Measurements from ENCODE around the gene ANKRD24. TPM values are rescaled to one million over a fixed set of nuclear protein-coding genes. Genes with fewer than 3 reads are reported as not detected.
"Not testable (repeated sequence)": the region's sequence is repeated elsewhere in the genome, so short reads cannot be mapped to it uniquely, and the experiment has no call there.

Gene ANKRD24
- total and polyA plus RNA-seq, 3 donors from 2014 or later, result 16.5 to 21.1 (median 20.4) TPM

DNA sequence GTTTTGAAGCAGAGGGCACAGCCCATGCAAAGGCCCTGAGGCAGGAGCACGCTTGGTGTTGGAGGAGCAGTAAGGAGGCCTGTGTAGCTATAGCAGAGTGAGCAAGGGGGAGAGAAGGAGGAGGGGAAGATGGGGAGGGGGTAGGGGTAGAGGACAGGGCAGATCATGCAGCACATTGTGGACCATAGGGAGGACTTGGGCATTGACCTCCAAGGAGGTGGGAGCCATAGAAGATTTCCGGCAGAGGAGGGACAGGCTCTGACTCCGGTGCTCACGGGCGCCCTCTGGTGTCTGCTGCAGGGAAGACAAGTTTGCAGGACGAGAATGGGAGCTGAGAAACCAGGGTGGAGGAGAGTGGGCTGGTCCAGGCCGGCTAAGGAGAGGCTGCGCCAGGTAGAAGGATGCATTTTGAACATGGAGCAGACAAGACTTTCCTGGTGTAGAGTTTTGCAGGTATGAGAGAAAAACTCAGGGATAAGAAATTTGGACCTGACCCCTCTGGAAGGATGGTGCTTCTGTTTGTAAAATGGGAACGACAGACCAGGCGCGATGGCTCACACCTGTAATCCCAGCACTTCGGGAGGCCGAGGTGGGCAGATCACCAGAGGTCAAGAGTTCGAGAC is 42.8 kb upstream of the ANKRD24 start:
- peak; percentile 85 for DNase-seq
- WGBS, 2 donors, result 28 to 29% methylated on average over 14 of the region's 14 CpGs
- no peak overlapping the region for H3K4me3 ChIP-seq
- no peaks in the 10 kb centered on the region for H3K4me1 ChIP-seq
- no peaks in the 10 kb centered on the region for H3K27me3 ChIP-seq
- intact Hi-C loops (cut with DNase I; ENCODE audit: low total_unique reads), result no loop called here
- H3K36me3 ChIP-seq (ENCODE audit: low read depth, missing control alignments), result no peaks in the 10 kb centered on the region
- H3K9me3 ChIP-seq, result no peaks in the 10 kb centered on the region
- no peak overlapping the region for H3K27ac ChIP-seq
- TF ChIP-seq POLR2A (IDR thresholded peaks at IDR 0.05), result no peak
- TF ChIP-seq, protein P1, sequence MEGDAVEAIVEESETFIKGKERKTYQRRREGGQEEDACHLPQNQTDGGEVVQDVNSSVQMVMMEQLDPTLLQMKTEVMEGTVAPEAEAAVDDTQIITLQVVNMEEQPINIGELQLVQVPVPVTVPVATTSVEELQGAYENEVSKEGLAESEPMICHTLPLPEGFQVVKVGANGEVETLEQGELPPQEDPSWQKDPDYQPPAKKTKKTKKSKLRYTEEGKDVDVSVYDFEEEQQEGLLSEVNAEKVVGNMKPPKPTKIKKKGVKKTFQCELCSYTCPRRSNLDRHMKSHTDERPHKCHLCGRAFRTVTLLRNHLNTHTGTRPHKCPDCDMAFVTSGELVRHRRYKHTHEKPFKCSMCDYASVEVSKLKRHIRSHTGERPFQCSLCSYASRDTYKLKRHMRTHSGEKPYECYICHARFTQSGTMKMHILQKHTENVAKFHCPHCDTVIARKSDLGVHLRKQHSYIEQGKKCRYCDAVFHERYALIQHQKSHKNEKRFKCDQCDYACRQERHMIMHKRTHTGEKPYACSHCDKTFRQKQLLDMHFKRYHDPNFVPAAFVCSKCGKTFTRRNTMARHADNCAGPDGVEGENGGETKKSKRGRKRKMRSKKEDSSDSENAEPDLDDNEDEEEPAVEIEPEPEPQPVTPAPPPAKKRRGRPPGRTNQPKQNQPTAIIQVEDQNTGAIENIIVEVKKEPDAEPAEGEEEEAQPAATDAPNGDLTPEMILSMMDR (IDR thresholded peaks at IDR 0.05), result peak; percentile 36 to 83 (median 71)

DNA sequence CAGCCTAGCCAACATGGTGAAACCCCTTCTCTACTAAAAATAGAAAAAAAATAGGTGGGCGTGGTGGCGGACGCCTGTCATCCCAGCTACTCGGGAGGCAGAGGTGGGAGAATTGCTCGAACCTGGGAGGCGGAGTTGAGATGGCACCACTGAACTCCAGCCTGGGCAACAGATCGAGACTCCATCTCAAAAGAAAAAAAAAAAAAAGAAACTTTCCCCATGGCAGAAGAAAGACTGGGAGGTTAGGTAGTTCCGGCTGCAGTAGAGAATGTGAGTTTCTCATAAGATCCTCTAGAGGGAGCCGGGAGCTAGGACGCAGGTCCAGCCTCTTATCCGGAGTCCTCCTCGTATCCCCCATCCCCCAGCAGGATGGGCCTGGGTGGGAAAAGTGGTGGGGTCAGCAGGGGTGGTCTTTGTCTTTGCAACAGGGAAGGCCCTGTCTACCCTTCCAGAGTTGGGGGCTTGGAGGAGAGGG is 42.2 kb upstream of the ANKRD24 start:
- Histone ChIP-seq H3K27me3 (no peaks in the 10 kb centered on the region), H3K4me3 (no peak overlapping the region), H3K36me3 (ENCODE audit: low read depth, missing control alignments) (no peaks in the 10 kb centered on the region), H3K4me1 (no peaks in the 10 kb centered on the region), H3K9me3 (no peaks in the 10 kb centered on the region), H3K27ac (no peak overlapping the region)
- intact Hi-C loops (cut with DNase I; ENCODE audit: low total_unique reads), result no loop called here
- 13 to 22% methylated on average over 12 of the region's 12 CpGs for WGBS, 2 donors
- peak; percentile 57 for DNase-seq
- no peak for TF ChIP-seq POLR2A (IDR thresholded peaks at IDR 0.05)
- TF ChIP-seq, protein P1 (IDR thresholded peaks at IDR 0.05), result peak in 2 of 3 experiments; percentile 38 to 48

DNA sequence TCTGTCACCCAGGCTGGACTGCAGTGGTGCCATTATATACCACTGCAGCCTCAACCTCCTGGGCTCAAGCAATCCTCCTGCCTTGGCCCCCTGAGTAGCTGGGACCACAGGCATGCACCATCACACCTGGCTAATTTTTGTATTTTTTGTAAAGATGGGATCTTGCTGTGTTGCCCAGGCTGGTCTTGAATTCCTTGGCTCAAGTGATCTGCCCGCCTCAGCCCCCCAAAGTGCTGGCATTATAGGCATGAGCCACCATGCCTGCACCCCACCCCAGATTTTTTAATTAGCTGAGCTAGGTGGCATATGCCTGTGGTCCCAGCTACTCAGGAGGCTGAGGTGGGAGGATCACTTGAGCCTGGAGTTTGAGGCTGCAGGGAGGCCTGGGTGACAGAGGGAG is 39.6 kb upstream of the ANKRD24 start:
- H3K36me3 ChIP-seq (ENCODE audit: low read depth, missing control alignments); H3K27me3 ChIP-seq; intact Hi-C loops (cut with DNase I; ENCODE audit: low total_unique reads); DNase-seq; H3K4me3 ChIP-seq; H3K4me1 ChIP-seq; H3K9me3 ChIP-seq; H3K27ac ChIP-seq: not testable (repeated sequence)
- 100% methylated on average over 1 of the region's 1 CpG for WGBS, 2 donors

DNA sequence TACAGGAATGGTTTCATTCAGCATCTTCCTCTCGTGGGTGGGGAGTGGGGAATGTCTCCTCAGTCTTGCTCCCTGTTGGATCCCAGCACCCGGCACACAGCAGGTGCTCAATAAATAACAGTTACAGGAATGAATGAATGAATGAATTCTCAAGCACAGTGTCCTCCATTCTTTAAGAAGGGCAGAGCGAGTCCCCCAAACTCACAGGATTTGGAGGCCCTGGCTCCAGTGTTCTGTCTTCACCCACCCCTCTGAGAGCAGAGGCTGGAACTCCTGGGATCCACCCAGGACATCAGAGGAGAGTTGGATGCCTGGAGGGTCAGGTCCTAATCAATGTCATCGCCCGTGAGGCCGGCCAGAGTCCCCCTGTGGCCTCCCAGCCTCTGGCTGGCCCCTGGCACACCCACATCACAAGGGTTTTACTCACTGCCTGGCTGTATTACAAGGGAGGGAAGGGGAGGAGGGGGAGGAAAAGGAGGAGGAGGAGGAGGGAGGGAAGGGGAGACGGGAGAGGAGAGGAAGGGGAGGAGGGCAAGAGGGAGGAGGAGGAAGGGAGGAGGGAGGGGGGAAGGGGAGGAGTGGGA is 37.7 kb upstream of the ANKRD24 start:
- Histone ChIP-seq H3K27me3 (no peaks in the 10 kb centered on the region), H3K4me3 (no peak overlapping the region), H3K9me3 (no peaks in the 10 kb centered on the region), H3K27ac (no peak overlapping the region), H3K36me3 (ENCODE audit: low read depth, missing control alignments) (no peaks in the 10 kb centered on the region), H3K4me1 (no peaks in the 10 kb centered on the region)
- TF ChIP-seq, protein P1 (IDR thresholded peaks at IDR 0.05), result no peak
- no peak for TF ChIP-seq POLR2A (IDR thresholded peaks at IDR 0.05)
- intact Hi-C loops (cut with DNase I; ENCODE audit: low total_unique reads), result no loop called here
- DNase-seq, result no peak
- WGBS, 2 donors, result 38 to 51% methylated on average over 4 to 7 of the region's 7 CpGs

DNA sequence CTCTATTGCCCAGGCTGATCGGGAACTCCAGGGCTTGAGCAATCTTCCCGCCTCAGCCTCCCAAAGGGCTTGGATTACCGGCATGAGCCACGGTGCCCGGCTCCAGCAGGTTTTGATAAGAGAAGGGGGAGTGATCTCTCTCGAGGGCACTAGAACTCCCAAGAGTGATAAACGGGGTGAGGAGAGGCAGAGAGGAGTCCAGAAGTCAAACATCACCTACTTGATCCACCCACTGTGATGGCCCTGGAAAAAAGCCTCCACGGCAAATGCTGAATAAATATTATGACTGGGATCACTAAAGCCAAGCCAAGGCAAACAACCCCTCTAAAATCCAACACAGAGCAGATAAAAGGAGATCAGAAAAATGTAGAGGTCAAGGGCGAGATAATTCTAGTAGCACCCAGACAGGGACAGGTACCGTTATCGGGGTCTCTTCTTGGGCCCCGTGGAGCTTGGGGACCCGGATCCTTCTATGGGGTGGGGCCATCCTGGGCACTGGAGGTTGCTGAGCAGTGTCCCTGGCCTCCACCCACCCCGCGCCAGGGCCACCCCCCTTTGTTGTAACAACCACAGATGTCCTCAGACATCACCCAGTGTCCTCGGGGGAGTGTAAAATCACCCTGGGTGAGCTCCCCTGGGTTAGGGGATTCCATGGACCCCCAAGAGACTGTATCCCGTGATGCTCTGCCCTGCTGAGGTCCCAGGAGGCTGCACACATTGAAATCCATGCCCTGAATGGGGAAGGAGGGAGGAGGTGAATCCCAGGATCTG is 32.8 kb upstream of the ANKRD24 start:
- no peaks in the 10 kb centered on the region for H3K36me3 ChIP-seq (ENCODE audit: low read depth, missing control alignments)
- no peaks in the 10 kb centered on the region for H3K4me1 ChIP-seq
- no peak overlapping the region for H3K27ac ChIP-seq
- TF ChIP-seq, protein P1 (IDR thresholded peaks at IDR 0.05), result no peak
- TF ChIP-seq POLR2A (IDR thresholded peaks at IDR 0.05), result no peak
- H3K4me3 ChIP-seq, result no peak overlapping the region
- 44 to 47% methylated on average over 15 to 17 of the region's 17 CpGs for WGBS, 2 donors
- intact Hi-C loops (cut with DNase I; ENCODE audit: low total_unique reads), result no loop called here
- no peaks in the 10 kb centered on the region for H3K9me3 ChIP-seq
- H3K27me3 ChIP-seq, result no peaks in the 10 kb centered on the region
- peak; percentile 55 for DNase-seq

Data from testis (tissue), 3 donors.